ENCODE data around the gene TENT5A.

Gene TENT5A

GRCh38 chr6:81697559-81697958 is 54.9 kb downstream of the TENT5A start:
- no peak for DNase-seq

GRCh38 chr6:81696524-81696923 is 56.0 kb downstream of the TENT5A start:
- DNase-seq: no peak

All from stimulated activated CD4-positive, alpha-beta T cell treated with anti-CD3 and anti-CD28 coated beads, Interleukin-12 subunit alpha, Interleukin-12 subunit beta, amount 100 ng/mL, for 4 hours (primary cell).